Measurements from ENCODE around the gene FAM20C.
A peak's percentile ranks its signal among the peaks of the same experiment; 100 is the strongest.

Gene FAM20C

GRCh38 chr7:191981-192649 is at the start of gene FAM20C:
Gene FAM20C, plus strand, starts transcription at chr7:192571. Its CDS starts 629 bp downstream, at chr7:193200.
- DNase-seq = peak; percentile 70

GRCh38 chr7:143145-143751 is 49.1 kb upstream of the FAM20C start:
- no peak for DNase-seq

- DNase-seq = no peak
These were observed 48.4 kb upstream of the FAM20C start for GRCh38 chr7:143811-144453.

GRCh38 chr7:144454-144826 is 47.9 kb upstream of the FAM20C start:
- no peak for DNase-seq

GRCh38 chr7:145863-146262 is 46.5 kb upstream of the FAM20C start:
- DNase-seq = no peak

- DNase-seq = no peak
These were observed 43.8 kb upstream of the FAM20C start for GRCh38 chr7:148543-148931.

GRCh38 chr7:148932-149790 is 43.2 kb upstream of the FAM20C start:
- peak; percentile 100 for DNase-seq

- peak; percentile 36 for DNase-seq
These were observed 42.4 kb upstream of the FAM20C start for GRCh38 chr7:149791-150636.

GRCh38 chr7:150811-151221 is 41.6 kb upstream of the FAM20C start:
- no peak for DNase-seq

GRCh38 chr7:151346-152050 is 40.9 kb upstream of the FAM20C start:
- DNase-seq = no peak

- no peak for DNase-seq
These were observed 39.5 kb upstream of the FAM20C start for GRCh38 chr7:152702-153391.

- no peak for DNase-seq
These were observed 38.8 kb upstream of the FAM20C start for GRCh38 chr7:153604-154003.

GRCh38 chr7:154096-154799 is 38.1 kb upstream of the FAM20C start:
- DNase-seq = no peak

- no peak for DNase-seq
These were observed 36.9 kb upstream of the FAM20C start for GRCh38 chr7:155469-155900.

GRCh38 chr7:156111-157007 is 36.0 kb upstream of the FAM20C start:
- no peak for DNase-seq

- DNase-seq = no peak
These were observed 35.4 kb upstream of the FAM20C start for GRCh38 chr7:157008-157310.

GRCh38 chr7:157771-158625 is 34.4 kb upstream of the FAM20C start:
- DNase-seq = no peak

GRCh38 chr7:158771-159170 is 33.6 kb upstream of the FAM20C start:
- DNase-seq = no peak

Data from NCI-H1092 treated with DMSO at 0.1 percent for 48 hours (cell line).